Hepatocyte (in vitro differentiated cells): ENCODE measurements around the gene HIRA. TPM values are rescaled to one million over a fixed set of nuclear protein-coding genes. Genes with fewer than 3 reads are reported as not detected.

ENCODE experiments used
- DNase-seq: peaks from one replicate; pipeline ENCODE4 v3.0.0-alpha.2; 2016; ENCODE audit warnings: low spot score
- H2AFZ ChIP-seq: fragments of 200-600 bp; sonication (generic); 2 replicates; pipeline ENCODE4 v1.6.0; 2016; ENCODE audit warnings: antibody characterized with exemption, mild to moderate bottlenecking
- H3K27ac ChIP-seq: fragments of 200-600 bp; sonication (generic); 2 replicates; pipeline ENCODE4 v1.5.1; 2016; ENCODE audit warnings: mild to moderate bottlenecking
- H3K27me3 ChIP-seq: fragments of 200-600 bp; sonication (generic); 2 replicates; pipeline ENCODE4 v1.6.1; 2016
- H3K36me3 ChIP-seq: fragments of 200-600 bp; sonication (generic); replicated peaks from 2 replicates; pipeline ENCODE4 v1.5.1; 2016; ENCODE audit warnings: low read depth; ENCODE audit not compliant: insufficient read depth
- H3K4me1 ChIP-seq: fragments of 200-600 bp; sonication (generic); 2 replicates; pipeline ENCODE4 v1.5.1; 2016; ENCODE audit warnings: mild to moderate bottlenecking, moderate library complexity; ENCODE audit not compliant: insufficient read depth
- H3K4me2 ChIP-seq: fragments of 200-600 bp; sonication (generic); 2 replicates; pipeline ENCODE4 v1.6.0; 2016
- H3K4me3 ChIP-seq: fragments of 200-600 bp; sonication (generic); 2 replicates; pipeline ENCODE4 v1.5.1; 2016; ENCODE audit warnings: mild to moderate bottlenecking
- H3K79me2 ChIP-seq: fragments of 200-600 bp; sonication (generic); 2 replicates; pipeline ENCODE4 v1.6.0; 2017; ENCODE audit warnings: mild to moderate bottlenecking
- H3K9me2 ChIP-seq: fragments of 200-600 bp; sonication (generic); replicated peaks from 2 replicates; pipeline ENCODE4 v1.6.0; 2017; ENCODE audit warnings: mild to moderate bottlenecking; ENCODE audit not compliant: insufficient read depth
- H3K9me3 ChIP-seq: fragments of 200-600 bp; sonication (generic); 2 replicates; pipeline ENCODE4 v1.5.1; 2016; ENCODE audit warnings: low read depth, mild to moderate bottlenecking
- H4K20me1 ChIP-seq: fragments of 200-600 bp; sonication (generic); 2 replicates; pipeline ENCODE4 v1.6.0; 2016; ENCODE audit warnings: mild to moderate bottlenecking; ENCODE audit not compliant: insufficient read depth, poor library complexity, severe bottlenecking
- EZH2 ChIP-seq: fragments of 200-600 bp; sonication (generic); IDR thresholded peaks from 2 replicates; pipeline ENCODE4 v1.6.1; 2016; ENCODE audit warnings: antibody characterized with exemption, mild to moderate bottlenecking, borderline replicate concordance
- EZH2phosphoT487 ChIP-seq: fragments of 200-600 bp; sonication (generic); IDR thresholded peaks from one replicate; pipeline ENCODE4 v1.6.1; 2018; ENCODE audit warnings: antibody characterized with exemption, mild to moderate bottlenecking, low read depth, moderate library complexity; ENCODE audit not compliant: unreplicated experiment, severe bottlenecking
- WGBS: methylation state at CpG from one replicate; pipeline ENCODE4 v1.1.6; 2016; ENCODE audit warnings: low lambda C conversion rate; ENCODE audit errors: missing lambda C conversion rate; 5-methylcytosine and 5-hydroxymethylcytosine counted together
- polyA plus RNA-seq: library from polyadenylated mRNA; unstranded; fragments of >200 nt; fragmentation: Nextera tagmentation; extraction: Ambion mirVana; gene quantifications from 2 replicates; pipeline ENCODE4 v1.2.1, GENCODE V29; 2016
- total RNA-seq: library from RNA; depleted of rRNA; stranded (reverse); fragments of >200 nt; gene quantifications from 2 replicates; pipeline ENCODE4 v1.2.3, GENCODE V29; 2014
- TF ChIP-seq, protein P1 (sequence below): fragments of 200-600 bp; sonication (generic); IDR thresholded peaks from 2 replicates; pipeline ENCODE4 v1.5.1; 2016; ENCODE audit warnings: antibody characterized with exemption, mild to moderate bottlenecking; ENCODE audit not compliant: poor library complexity

HIRA gene
- total and polyA plus RNA-seq, 2 experiments from 2014 or later = 23.5 to 30.6 TPM

DNA sequence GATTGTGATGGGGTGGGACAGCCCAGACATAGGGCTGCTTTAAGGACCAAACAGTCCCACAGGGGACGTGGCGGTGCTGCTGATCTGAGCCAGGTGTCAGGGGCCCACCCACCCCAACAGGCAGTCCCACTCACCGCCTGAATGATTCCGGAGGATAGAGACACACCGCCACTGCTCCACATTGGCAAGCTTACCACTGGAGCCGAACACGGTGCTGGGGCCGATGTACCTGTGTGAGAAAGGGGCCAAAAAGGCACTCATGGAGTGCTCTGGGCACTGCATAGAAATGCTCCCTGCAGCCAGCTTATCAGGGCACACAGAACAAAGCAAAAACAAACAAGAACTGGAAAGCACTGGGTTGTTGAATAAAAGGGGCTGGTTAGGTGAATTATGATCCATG is 25.9 kb downstream of the HIRA start:
- 98% methylated on average over 8 of the region's 8 CpGs for WGBS
- H3K27me3 ChIP-seq = no peaks in the 10 kb centered on the region
- no peak overlapping the region for H3K4me2 ChIP-seq
- H3K36me3 ChIP-seq = no peaks in the 10 kb centered on the region
- H2AFZ ChIP-seq = no peak overlapping the region
- TF ChIP-seq EZH2phosphoT487 = no peak
- TF ChIP-seq, protein P1, sequence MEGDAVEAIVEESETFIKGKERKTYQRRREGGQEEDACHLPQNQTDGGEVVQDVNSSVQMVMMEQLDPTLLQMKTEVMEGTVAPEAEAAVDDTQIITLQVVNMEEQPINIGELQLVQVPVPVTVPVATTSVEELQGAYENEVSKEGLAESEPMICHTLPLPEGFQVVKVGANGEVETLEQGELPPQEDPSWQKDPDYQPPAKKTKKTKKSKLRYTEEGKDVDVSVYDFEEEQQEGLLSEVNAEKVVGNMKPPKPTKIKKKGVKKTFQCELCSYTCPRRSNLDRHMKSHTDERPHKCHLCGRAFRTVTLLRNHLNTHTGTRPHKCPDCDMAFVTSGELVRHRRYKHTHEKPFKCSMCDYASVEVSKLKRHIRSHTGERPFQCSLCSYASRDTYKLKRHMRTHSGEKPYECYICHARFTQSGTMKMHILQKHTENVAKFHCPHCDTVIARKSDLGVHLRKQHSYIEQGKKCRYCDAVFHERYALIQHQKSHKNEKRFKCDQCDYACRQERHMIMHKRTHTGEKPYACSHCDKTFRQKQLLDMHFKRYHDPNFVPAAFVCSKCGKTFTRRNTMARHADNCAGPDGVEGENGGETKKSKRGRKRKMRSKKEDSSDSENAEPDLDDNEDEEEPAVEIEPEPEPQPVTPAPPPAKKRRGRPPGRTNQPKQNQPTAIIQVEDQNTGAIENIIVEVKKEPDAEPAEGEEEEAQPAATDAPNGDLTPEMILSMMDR = no peak
- TF ChIP-seq EZH2 = no peak
- DNase-seq = no peak
- H3K9me3 ChIP-seq = no peaks in the 10 kb centered on the region
- no peak overlapping the region for H3K27ac ChIP-seq
- H4K20me1 ChIP-seq = peaks cover under 1% of the 10 kb centered on the region
- H3K9me2 ChIP-seq = no peaks in the 10 kb centered on the region
- H3K4me1 ChIP-seq = no peaks in the 10 kb centered on the region
- H3K79me2 ChIP-seq = peaks cover 7% of the 10 kb centered on the region
- H3K4me3 ChIP-seq = no peak overlapping the region

DNA sequence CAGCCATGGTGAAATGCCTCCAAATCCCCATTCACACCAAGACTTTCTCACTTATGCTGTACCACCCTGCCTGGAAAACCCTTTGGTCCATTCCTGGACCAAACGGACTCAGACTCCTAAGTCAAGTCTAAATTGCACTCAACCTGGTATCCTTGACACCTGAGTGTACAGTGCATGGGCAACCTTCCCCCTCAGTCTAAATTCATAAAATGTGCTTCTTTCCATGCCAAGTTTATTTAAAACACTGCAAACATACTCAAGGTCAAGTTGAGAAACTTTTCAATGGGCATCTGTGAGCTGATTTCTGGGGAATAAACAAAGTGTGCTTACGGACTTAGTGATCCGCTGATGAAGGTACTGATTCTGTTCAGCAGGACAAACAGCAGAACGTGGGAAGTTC is 26.4 kb downstream of the HIRA start:
- DNase-seq = no peak
- Histone ChIP-seq H2AFZ (no peak overlapping the region), H3K4me3 (no peak overlapping the region), H3K4me2 (no peak overlapping the region), H3K27me3 (no peaks in the 10 kb centered on the region), H3K36me3 (no peaks in the 10 kb centered on the region), H3K9me3 (no peaks in the 10 kb centered on the region), H3K27ac (no peak overlapping the region), H3K79me2 (peaks cover 4% of the 10 kb centered on the region), H3K4me1 (no peaks in the 10 kb centered on the region), H3K9me2 (no peaks in the 10 kb centered on the region), H4K20me1 (no peaks in the 10 kb centered on the region)
- TF ChIP-seq, protein P1 = no peak
- TF ChIP-seq EZH2phosphoT487 (no peak), EZH2 (no peak)
- 91% methylated on average over 4 of the region's 4 CpGs for WGBS

DNA sequence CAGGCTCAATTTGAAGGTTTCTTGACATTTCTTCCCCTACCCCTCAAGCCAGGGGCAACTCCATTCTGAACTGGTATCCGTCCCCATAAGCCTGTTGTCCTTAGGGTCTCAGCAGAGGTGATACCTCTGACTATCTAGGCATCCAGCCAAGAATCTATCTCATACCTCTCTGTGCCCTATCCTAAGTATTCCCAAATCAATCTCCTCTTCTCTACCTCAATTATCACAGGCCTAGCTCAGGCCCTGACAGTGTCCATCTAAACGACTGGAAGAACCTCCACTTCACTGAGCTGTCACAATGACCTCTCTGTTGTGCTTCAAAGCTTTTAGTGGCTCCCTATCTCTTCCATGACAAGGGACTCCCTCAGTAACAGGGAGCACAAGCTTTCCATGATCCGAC is 26.9 kb downstream of the HIRA start:
- no peak for DNase-seq
- H3K27me3 ChIP-seq = no peaks in the 10 kb centered on the region
- no peak overlapping the region for H2AFZ ChIP-seq
- H3K79me2 ChIP-seq = no peaks in the 10 kb centered on the region
- H3K4me2 ChIP-seq = no peak overlapping the region
- H3K4me1 ChIP-seq = no peaks in the 10 kb centered on the region
- H3K27ac ChIP-seq = no peak overlapping the region
- no peak overlapping the region for H3K4me3 ChIP-seq
- no peaks in the 10 kb centered on the region for H3K9me2 ChIP-seq
- TF ChIP-seq EZH2phosphoT487 (no peak), EZH2 (no peak)
- TF ChIP-seq, protein P1 = no peak
- 97% methylated on average over 3 of the region's 3 CpGs for WGBS
- H4K20me1 ChIP-seq = no peaks in the 10 kb centered on the region
- H3K36me3 ChIP-seq = no peaks in the 10 kb centered on the region
- no peaks in the 10 kb centered on the region for H3K9me3 ChIP-seq

DNA sequence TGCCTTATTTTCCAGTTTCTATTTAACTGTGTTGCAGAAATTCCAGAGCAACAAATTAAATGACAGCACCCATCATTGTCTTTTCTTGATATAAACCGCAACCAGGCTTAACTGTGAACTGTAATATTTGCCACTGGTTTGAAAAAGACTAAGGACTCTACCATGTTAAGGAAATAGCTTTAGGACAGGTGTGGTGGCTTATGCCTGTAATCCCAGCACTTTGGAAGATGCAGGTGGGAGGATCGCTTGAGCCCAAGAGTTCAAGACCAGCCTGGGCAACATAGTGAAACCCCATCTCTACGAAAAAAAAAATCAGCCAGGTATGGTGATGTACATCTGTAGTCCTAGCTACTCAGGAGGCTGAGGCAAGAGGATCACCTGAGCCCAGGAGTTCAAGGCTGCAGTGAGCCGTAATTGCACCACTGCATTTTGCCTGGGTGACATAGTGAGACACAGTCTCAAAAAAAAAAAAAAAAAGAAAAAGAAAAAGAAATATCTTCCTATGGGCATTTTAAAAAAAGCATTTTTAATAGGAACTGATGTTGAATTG is 28.8 kb downstream of the HIRA start:
- WGBS = 92% methylated on average over 4 of the region's 4 CpGs
- Histone ChIP-seq H2AFZ (no peak overlapping the region), H3K79me2 (no peaks in the 10 kb centered on the region), H4K20me1 (no peaks in the 10 kb centered on the region), H3K27me3 (no peaks in the 10 kb centered on the region), H3K4me1 (no peaks in the 10 kb centered on the region), H3K36me3 (no peaks in the 10 kb centered on the region), H3K9me2 (no peaks in the 10 kb centered on the region), H3K4me3 (no peak overlapping the region), H3K27ac (no peak overlapping the region), H3K4me2 (no peak overlapping the region), H3K9me3 (no peaks in the 10 kb centered on the region)
- DNase-seq = no peak
- TF ChIP-seq EZH2phosphoT487 (no peak), EZH2 (no peak)
- TF ChIP-seq, protein P1 = no peak
